Right kidney (tissue), 1 donor: ENCODE data around the gene CRISPLD2.
"Not testable (repeated sequence)": the region's sequence is repeated elsewhere in the genome, so short reads cannot be mapped to it uniquely, and the experiment has no call there.

Source experiments
- DNase-seq: peaks from one replicate; pipeline ENCODE4 v3.0.0-alpha.2; 2016

CRISPLD2 gene

GRCh38 chr16:84821728-84822689, 2.2 kb downstream of the CRISPLD2 start:
- no peak for DNase-seq

GRCh38 chr16:84822990-84823389, 3.2 kb downstream of the CRISPLD2 start:
- DNase-seq, result no peak

DNA sequence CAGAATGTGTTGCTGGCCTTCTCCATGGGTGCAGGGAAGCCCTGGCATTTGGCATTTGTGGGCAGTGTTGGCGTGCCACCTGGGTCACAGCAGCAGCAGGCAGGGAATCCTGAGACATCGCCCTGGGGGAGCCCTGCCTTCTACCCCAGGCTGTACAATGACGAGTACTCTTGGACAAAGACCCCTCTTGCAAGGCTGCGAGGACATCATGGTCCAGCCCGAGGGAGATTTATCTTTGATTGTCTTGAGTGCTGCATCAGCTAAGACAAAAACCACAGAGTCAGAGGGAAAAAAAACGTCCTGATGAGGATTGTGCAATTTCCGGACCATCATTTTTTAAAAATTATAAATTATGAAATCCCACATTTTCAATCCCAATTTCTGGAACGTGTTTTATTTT, 3.7 kb downstream of the CRISPLD2 start:
- DNase-seq, result no peak

GRCh38 chr16:84823926-84824325, 4.1 kb downstream of the CRISPLD2 start:
- no peak for DNase-seq

- DNase-seq, result no peak
Observed at GRCh38 chr16:84825896-84826557, 6.2 kb downstream of the CRISPLD2 start.

- peak; percentile 56 for DNase-seq
Observed at GRCh38 chr16:84826558-84826941, 6.8 kb downstream of the CRISPLD2 start.

- peak; percentile 31 for DNase-seq
Observed at GRCh38 chr16:84827131-84827574, 7.4 kb downstream of the CRISPLD2 start.

DNA sequence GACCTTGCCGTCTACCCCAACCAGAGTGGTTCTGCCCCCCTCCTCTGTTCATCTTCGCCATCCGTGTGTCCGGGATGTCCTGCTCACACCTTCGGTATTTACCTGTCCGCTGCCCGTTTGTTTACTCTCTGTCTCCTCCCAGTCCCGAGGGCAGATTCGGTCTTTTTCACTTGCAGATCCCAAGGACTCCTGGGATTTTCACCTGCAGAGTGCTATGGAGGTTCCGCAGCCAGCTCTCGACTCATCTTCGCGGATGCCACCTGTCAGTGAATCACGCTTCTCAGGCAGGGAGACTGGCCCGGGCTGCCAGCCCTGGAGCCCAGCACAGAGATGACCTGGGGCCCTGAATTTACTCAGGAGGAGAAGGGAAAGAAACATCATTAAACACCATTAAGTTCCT, 8.1 kb downstream of the CRISPLD2 start:
- no peak for DNase-seq

- no peak for DNase-seq
Observed at GRCh38 chr16:84828322-84828721, 8.5 kb downstream of the CRISPLD2 start.

GRCh38 chr16:84829168-84829965, 9.6 kb downstream of the CRISPLD2 start:
- DNase-seq, result no peak

- DNase-seq, result no peak
Observed at GRCh38 chr16:84830765-84831384, 11.1 kb downstream of the CRISPLD2 start.

DNA sequence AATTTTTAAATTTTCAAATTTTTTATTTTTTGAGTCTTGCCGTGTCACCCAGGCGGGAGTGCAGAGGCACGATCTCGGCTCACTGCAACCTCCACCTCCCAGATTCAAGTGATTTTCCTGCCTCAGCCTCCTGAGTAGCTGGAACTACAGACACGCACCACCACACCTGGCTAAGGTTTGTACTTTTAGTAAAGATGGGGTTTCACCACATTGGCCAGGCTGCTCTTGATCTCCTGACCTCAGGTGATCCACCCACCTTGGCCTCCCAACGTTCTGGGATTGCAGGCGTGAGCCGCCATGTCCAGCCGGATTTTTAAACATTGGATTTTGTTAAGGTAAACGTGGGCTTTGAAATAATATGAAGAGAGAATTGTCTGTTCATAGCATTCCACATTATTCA, 11.9 kb downstream of the CRISPLD2 start:
- not testable (repeated sequence) for DNase-seq

DNA sequence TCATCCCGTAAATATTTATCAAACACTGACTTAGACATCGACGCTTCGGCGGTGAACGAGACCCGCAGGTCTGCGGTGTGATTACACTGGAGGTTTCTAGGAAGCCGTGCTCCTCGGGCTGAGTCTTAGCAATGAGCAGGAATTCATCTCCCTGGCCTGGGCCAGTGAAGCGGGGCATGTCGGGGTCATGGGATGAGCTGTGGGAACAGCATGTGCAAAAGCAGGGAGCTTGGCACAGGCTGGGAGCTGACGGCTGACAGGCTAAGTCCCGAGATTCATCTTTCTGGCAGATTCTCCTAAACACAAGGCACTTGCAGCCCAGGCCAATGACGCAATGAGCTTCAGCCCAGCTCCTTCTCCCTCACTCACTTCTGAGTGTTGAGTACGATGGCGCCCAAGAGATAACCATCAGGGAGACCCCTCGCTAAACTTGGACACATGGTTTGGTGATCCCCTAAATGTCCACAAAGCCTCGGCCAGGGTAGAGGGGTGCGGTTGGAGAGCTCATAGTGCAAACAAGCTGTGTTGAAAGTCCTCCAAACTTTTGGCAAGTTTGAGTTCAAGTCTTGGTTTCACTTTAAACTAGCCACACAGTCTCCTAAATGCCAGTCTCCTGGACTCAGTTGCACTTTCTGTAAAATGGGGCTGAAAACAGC, 12.8 kb downstream of the CRISPLD2 start:
- no peak for DNase-seq

- no peak for DNase-seq
Observed at GRCh38 chr16:84833144-84833500, 13.3 kb downstream of the CRISPLD2 start.

DNA sequence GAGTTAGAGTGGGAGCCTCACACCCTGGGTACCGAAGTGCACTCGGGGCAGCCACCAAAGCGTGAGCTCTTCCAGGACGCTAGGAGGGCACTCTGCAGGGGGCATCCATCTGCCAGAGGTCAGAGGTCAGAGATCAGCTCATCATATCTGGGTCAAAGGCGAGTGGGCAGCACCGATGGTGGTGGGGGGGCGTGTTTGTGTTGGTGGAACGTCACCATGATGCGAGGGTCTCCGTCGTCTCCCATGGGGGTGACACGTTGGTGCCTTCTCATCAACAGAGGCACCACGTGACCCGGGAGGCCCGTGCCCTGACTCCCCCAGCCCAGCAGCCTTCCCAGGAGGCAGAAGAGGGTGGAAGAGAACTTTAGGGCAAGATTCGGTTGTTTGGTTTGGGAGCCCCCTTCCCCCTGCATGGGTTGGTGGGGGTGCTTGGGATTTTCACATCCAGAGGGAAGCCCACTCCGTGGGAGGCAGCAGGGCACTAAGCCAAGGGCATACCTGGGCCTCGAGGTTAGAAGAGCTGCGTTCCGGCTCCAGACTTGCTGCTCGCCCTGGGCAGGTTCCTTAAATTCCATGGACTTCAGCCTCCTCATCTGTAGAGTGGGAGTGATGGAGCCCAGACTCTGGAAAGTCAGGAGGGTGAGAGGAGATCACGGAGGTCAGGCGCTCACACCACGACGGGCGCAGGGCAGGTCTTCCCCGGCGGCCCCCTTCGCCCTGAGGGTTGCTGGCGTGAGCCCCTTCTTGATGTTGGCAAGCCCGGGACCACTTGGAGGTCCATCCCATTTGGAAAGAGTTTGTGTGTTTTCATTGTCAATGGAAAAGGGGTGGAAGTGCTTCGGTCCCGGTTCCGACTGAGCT, 14.0 kb downstream of the CRISPLD2 start:
- no peak for DNase-seq

DNA sequence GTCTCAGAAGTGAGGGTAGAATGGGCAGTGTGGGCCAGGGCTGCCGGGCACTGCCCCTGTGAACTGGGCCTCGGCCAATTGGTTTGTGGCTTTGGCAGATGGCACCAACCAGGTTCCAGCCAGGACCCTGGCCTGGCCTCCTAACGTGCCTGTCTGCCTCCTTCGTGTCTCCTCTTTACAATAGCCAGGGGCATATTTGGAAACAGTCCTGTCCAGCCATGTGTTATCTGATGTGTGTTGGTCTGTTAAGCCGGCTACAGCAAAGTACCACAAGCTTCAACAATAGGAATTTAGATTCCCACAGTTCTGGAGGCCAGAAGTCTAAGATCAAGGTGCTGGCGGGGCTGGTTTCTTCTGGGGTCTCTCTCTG, 14.6 kb downstream of the CRISPLD2 start:
- no peak for DNase-seq

DNA sequence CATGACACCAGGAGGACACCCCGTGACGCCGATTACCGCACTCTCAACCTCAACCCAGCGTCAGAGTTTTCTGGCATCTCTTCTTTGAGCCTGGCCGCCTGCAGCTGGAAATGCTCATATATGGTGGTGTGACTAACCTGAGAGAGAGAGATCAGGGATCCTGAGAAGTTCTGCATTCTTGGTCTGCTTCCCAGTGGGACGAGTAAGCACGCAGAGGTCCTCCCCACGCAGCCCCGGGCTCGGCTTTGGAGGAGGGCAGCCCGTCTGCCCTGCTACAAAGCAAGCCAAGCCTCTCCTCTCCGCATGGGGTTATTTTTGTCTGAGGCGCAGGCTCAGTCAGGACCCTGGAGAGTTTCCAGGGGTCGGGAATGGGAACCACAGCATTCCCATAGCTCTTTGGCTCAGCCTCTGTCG, 16.5 kb downstream of the CRISPLD2 start:
- peak; percentile 61 for DNase-seq

DNA sequence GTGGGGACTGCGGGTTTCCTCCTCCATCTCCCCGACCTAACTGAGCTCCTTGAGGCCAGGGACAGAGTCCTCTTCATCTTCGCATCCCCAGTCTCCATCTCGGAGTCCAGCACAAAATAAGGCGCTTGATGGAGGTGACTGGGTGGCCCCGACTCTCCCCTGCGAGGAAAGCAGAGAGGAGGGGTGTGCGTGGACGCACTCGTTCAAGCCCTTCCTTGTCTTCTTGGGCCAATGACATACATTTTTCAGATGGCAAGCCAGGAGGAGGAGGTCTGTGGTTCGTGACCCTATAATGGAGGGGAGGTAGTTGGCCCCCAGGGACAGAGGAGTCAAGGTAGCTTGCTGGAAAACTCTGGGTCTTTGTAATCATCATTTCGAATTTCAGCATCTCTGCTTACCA, 17.2 kb downstream of the CRISPLD2 start:
- no peak for DNase-seq

DNA sequence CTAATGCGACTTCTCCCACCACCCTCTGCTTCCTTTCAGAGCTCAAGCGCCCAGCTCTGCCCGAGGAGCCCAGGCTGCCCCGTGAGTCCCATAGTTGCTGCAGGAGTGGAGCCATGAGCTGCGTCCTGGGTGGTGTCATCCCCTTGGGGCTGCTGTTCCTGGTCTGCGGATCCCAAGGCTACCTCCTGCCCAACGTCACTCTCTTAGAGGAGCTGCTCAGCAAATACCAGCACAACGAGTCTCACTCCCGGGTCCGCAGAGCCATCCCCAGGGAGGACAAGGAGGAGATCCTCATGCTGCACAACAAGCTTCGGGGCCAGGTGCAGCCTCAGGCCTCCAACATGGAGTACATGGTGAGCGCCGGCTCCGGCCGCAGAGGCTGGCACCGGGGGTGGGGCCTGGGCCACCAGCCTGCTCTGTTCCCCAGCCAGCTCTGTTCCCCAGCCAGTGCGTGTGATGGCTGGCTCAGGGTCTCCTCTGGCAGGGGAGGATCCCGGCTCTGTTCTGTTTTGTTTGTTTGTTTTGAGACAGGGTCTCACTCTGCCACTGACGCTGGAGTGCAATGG, 18.7 kb downstream of the CRISPLD2 start:
- no peak for DNase-seq

GRCh38 chr16:84839054-84839453, 19.3 kb downstream of the CRISPLD2 start:
- DNase-seq, result no peak

GRCh38 chr16:84839956-84840355, 20.2 kb downstream of the CRISPLD2 start:
- DNase-seq, result no peak
